Mesodermal cell (in vitro differentiated cells): ENCODE measurements around the gene CWC15. TPM values are rescaled to one million over a fixed set of nuclear protein-coding genes. Genes with fewer than 3 reads are reported as not detected.
"Not testable (repeated sequence)": the region's sequence is repeated elsewhere in the genome, so short reads cannot be mapped to it uniquely, and the experiment has no call there.

Source experiments
- H3K27ac ChIP-seq: 2 replicates; pipeline ENCODE4 v1.7.0; 2013; ENCODE audit warnings: mild to moderate bottlenecking, low read depth, low read length, moderate library complexity; ENCODE audit not compliant: severe bottlenecking
- H3K36me3 ChIP-seq: 2 replicates; pipeline ENCODE4 v1.7.1; 2013; ENCODE audit warnings: mild to moderate bottlenecking, low read length, moderate library complexity; ENCODE audit not compliant: control insufficient read depth, insufficient read depth
- H3K4me1 ChIP-seq: one replicate; pipeline ENCODE4 v1.7.1; 2013; ENCODE audit warnings: mild to moderate bottlenecking, low read length; ENCODE audit not compliant: insufficient read depth, control insufficient read depth, poor library complexity, severe bottlenecking
- H3K4me3 ChIP-seq: 2 replicates; pipeline ENCODE4 v1.7.0; 2013; ENCODE audit warnings: low read length, control low read depth, mild to moderate bottlenecking; ENCODE audit not compliant: insufficient read depth, poor library complexity, severe bottlenecking; ENCODE audit errors: extremely low read depth
- H3K9me3 ChIP-seq: 2 replicates; pipeline ENCODE4 v1.7.1; 2013; ENCODE audit warnings: mild to moderate bottlenecking, low read length, moderate library complexity; ENCODE audit not compliant: control insufficient read depth
- WGBS, 2 experiments: methylation state at CpG; one replicate each; pipeline ENCODE4 v1.1.5; 2013; ENCODE audit warnings: missing lambda C conversion rate in 2 of 2; ENCODE audit not compliant: insufficient coverage in 2 of 2; 5-methylcytosine and 5-hydroxymethylcytosine counted together
- polyA plus RNA-seq, 2 experiments: library from polyadenylated mRNA; stranded (reverse); fragments of 50-300 nt; gene quantifications; one replicate each; pipeline ENCODE4 v1.2.3, GENCODE V29; 2013

Gene CWC15
- polyA plus RNA-seq (2013, experiment 1 of 2) = 107 TPM
- polyA plus RNA-seq (2013, experiment 2 of 2) = 110 TPM

- Histone ChIP-seq H3K27ac (peak within 1 kb of the TSS; percentile 70), H3K4me3 (peak within 1 kb of the TSS; percentile 84), H3K9me3 (no peaks in the 10 kb centered on the region), H3K4me1 (no peaks in the 10 kb centered on the region), H3K36me3 (peaks cover 33% of the 10 kb centered on the region)
- 0% methylated on average over 28 to 45 of the region's 66 CpGs for WGBS, 2 experiments
These were observed at the start of gene CWC15, which contains the start of gene KDM4D for GRCh38 chr11:94973099-94973968. Gene CWC15 (minus strand): TSS chr11:94973556. CDS start chr11:94972185, 1,371 bp downstream. Gene KDM4D (plus strand): TSS chr11:94973709. CDS start chr11:94997373, 23,664 bp downstream.

GRCh38 chr11:95021468-95021867, 48.1 kb upstream of the CWC15 start:
- 92 to 97% methylated on average over 5 of the region's 5 CpGs for WGBS, 2 experiments
- not testable (repeated sequence) for H3K36me3 ChIP-seq, H3K4me3 ChIP-seq, H3K27ac ChIP-seq, H3K4me1 ChIP-seq, H3K9me3 ChIP-seq

GRCh38 chr11:95016139-95016538, 42.8 kb upstream of the CWC15 start:
- H3K4me1 ChIP-seq = no peaks in the 10 kb centered on the region
- no peaks in the 10 kb centered on the region for H3K36me3 ChIP-seq
- no peaks in the 10 kb centered on the region for H3K9me3 ChIP-seq
- WGBS, 2 experiments = 81% methylated on average over 2 of the region's 2 CpGs; no CpG with 5 or more reads in 1 of the 2 experiments
- H3K4me3 ChIP-seq = no peak overlapping the region
- no peak overlapping the region for H3K27ac ChIP-seq

- H3K36me3 ChIP-seq = no peaks in the 10 kb centered on the region
- 85 to 88% methylated on average over 8 to 11 of the region's 12 CpGs for WGBS, 2 experiments
- H3K27ac ChIP-seq = no peak overlapping the region
- H3K9me3 ChIP-seq = no peaks in the 10 kb centered on the region
- no peak overlapping the region for H3K4me3 ChIP-seq
- H3K4me1 ChIP-seq = no peaks in the 10 kb centered on the region
These were observed 40.9 kb upstream of the CWC15 start for GRCh38 chr11:95014184-95014821.

- H3K4me3 ChIP-seq = no peak overlapping the region
- H3K9me3 ChIP-seq = no peaks in the 10 kb centered on the region
- no peaks in the 10 kb centered on the region for H3K36me3 ChIP-seq
- no peaks in the 10 kb centered on the region for H3K4me1 ChIP-seq
- H3K27ac ChIP-seq = no peak overlapping the region
These were observed 38.0 kb upstream of the CWC15 start for GRCh38 chr11:95011376-95011775.

GRCh38 chr11:95005642-95006041, 32.3 kb upstream of the CWC15 start:
- WGBS, 2 experiments = no CpG with 5 or more reads among the region's 1 CpG
- H3K4me3 ChIP-seq = no peak overlapping the region
- no peaks in the 10 kb centered on the region for H3K4me1 ChIP-seq
- H3K9me3 ChIP-seq = no peaks in the 10 kb centered on the region
- no peak overlapping the region for H3K27ac ChIP-seq
- no peaks in the 10 kb centered on the region for H3K36me3 ChIP-seq

- H3K4me3 ChIP-seq = no peak overlapping the region
- H3K27ac ChIP-seq = no peak overlapping the region
- no peaks in the 10 kb centered on the region for H3K9me3 ChIP-seq
- H3K4me1 ChIP-seq = no peaks in the 10 kb centered on the region
- H3K36me3 ChIP-seq = no peaks in the 10 kb centered on the region
These were observed 30.4 kb upstream of the CWC15 start for GRCh38 chr11:95003716-95004115.

- no peak overlapping the region for H3K27ac ChIP-seq
These were observed 24.9 kb upstream of the CWC15 start for GRCh38 chr11:94998285-94998684.

GRCh38 chr11:94997437-94997836, 24.1 kb upstream of the CWC15 start:
- Histone ChIP-seq H3K4me3 (no peak overlapping the region), H3K4me1 (no peaks in the 10 kb centered on the region), H3K27ac (no peak overlapping the region), H3K36me3 (no peaks in the 10 kb centered on the region), H3K9me3 (no peaks in the 10 kb centered on the region)
- 97 to 100% methylated on average over 3 to 5 of the region's 6 CpGs for WGBS, 2 experiments

More at GRCh38 chr11:94998285-94998684, 24.9 kb upstream of the CWC15 start:
- Histone ChIP-seq H3K9me3 (no peaks in the 10 kb centered on the region), H3K4me1 (no peaks in the 10 kb centered on the region), H3K36me3 (no peaks in the 10 kb centered on the region), H3K4me3 (no peak overlapping the region)
- WGBS, 2 experiments = 89 to 96% methylated on average over 11 to 13 of the region's 13 CpGs

GRCh38 chr11:94993400-94993943, 20.1 kb upstream of the CWC15 start:
- no peak overlapping the region for H3K4me3 ChIP-seq
- no peak overlapping the region for H3K27ac ChIP-seq
- no CpG with 5 or more reads among the region's 2 CpGs for WGBS, 2 experiments
- no peaks in the 10 kb centered on the region for H3K4me1 ChIP-seq
- no peaks in the 10 kb centered on the region for H3K36me3 ChIP-seq
- no peaks in the 10 kb centered on the region for H3K9me3 ChIP-seq
